Stimulated activated CD4-positive, alpha-beta T cell treated with anti-CD3 and anti-CD28 coated beads, Interleukin-15, amount 100 ng/mL, for 48 hours (primary cell): ENCODE measurements around the gene FAM234B.

Experiments
- DNase-seq, 2 donors: peaks; one replicate each; pipeline ENCODE4 v3.0.0-alpha.2; 2020; ENCODE audit warnings: low read depth in 2 of 2

FAM234B gene

DNA sequence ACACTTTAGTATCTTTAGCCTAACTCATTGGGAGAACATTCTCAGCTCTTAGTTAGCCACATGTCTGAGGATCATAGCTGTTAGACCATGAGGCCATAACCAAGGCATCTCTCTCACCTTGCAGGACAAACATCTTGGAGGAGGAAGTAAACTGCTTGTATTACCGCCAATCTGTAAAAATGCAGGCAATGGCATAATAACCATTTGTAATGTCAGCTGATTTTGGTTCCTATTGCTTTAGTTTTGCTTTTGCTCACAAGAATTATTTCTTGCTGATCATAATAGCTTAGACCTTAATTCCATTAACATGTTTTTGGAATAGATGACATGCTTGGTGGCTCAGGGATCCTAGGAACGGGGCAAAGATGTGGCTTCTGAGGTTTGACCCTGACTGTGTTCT lies 75.6 kb downstream of the FAM234B start:
- DNase-seq = no peak

DNA sequence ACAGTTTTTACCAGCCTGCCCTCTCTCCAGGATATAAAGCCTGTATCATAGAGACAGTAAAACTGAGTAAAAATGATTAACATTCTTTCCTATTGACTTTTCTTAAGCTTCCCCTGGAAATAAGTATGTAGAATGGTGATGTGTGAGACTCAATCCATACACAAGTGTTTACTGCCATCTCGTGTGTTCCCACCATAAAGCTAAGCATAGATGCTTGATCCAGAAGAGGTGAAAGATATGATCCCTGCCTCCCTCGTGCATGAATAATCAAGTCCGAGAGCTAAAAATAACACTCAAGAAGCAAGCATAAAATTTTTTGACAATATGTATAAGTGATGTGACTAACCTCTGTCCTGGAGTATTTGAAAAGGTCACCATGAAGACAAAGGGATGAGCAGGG lies 76.2 kb downstream of the FAM234B start:
- no peak for DNase-seq

DNA sequence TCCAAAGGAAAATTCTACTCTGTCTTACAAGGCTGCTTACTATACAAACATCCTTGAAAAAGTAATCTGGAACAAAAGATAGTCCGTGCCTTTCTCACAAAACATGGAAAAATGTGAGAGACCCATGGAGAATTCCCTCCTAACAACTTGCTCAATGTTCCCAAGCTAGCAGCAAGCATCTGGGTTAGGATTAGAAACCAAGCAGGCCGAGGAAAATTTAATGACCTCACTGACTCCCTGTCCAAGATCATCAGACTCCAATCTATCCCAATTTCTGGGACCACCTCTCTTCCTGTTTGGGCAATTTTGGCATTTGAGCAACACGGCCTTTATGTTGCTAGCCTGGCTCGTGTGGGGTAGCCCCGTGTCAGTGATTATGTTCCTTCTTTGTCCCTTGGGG lies 77.4 kb downstream of the FAM234B start:
- no peak for DNase-seq

DNA sequence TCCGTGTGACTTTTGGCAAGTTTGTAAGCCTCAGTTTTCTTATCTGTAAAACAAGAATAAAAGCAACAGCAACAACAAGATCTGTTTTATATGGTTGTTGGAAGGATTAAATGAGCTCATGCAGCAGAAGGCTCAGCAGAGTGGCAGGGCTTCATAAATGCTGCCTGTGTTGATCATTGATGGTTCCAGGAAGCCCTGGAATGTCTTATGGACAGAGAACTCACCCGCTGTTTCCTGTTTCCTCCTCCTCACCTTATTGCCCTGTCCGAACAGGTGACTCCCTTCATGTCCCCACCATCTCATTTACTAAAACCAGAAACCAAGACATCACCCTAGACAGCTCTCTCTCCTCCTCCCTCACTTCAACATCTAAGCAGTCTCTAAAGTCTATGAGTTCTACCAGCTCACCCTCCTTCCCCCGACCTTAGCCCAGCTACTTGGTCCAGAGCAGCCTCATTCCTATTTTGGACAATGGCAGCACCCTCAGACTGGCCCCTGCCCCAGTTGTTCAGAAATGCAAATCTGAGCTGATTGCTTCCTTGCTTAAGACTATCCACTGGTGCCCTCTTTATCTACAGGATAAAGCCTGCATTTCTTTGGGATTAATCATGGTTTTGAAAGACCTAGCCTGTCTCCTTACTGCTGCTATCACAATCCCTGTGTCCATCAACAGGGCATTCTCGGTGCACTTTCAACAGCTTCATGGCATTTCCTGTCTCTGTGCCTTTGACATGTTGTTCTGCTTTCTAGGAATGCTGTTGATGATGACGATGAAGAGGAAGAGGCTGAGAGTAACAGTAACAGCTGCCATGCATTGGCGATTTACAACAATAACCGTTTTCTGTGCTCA lies 80.7 kb downstream of the FAM234B start:
- no peak for DNase-seq

DNA sequence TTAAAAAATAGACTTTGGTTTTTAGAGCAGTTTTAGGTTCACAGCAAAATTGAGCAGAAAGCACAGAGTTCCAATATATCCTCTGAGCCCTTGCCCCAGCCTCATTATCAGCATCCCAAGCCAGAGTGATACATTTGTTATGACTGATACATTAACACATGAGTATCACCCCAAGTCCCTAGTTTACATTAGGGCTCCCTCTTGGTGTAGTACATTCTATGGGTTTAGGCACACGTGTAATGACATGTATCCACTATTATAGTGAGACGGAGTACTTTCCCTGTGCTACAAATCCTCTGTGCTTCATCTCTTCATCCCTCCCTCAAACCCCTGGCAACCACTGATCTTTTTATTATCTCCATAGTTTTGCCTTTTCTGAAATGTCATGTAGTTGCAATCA lies 81.8 kb downstream of the FAM234B start:
- DNase-seq = no peak

DNA sequence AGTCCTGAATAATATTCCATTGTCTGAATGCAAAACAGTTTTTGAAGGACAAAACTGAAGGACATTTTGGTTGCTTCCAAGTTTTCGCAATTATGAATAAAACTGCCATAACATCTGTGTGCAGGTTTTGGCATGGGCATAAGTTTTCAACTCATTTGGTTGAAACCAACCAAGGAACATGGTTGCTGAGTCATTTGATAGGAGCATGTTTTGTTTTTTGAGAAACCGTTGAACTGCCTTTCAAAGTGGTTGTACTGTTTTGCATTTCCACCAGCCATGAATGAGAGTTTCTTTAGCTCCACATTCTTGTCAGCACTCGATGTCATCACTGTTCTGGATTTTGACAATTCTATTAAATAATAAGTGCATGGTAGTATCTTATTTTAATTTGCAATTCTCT lies 82.3 kb downstream of the FAM234B start:
- DNase-seq = no peak

DNA sequence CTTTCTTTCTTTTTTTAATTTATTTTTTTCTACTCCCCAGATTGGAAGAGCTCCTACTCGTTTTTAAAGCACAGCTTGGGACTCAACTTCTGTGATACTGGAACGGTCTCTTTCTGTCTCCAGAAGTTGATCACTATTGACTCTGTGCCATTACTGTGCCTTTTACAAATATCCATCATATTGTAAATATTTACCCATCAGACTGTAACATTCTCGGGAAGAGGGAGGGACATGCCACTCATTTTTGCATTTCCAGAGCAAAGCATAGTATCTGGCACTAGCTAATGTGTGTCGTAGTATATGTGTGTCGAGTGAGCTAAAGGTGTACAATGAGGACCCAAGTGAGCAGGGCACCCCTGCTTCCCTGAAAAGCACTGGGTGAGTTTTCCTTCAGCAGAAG lies 83.3 kb downstream of the FAM234B start:
- no peak for DNase-seq

DNA sequence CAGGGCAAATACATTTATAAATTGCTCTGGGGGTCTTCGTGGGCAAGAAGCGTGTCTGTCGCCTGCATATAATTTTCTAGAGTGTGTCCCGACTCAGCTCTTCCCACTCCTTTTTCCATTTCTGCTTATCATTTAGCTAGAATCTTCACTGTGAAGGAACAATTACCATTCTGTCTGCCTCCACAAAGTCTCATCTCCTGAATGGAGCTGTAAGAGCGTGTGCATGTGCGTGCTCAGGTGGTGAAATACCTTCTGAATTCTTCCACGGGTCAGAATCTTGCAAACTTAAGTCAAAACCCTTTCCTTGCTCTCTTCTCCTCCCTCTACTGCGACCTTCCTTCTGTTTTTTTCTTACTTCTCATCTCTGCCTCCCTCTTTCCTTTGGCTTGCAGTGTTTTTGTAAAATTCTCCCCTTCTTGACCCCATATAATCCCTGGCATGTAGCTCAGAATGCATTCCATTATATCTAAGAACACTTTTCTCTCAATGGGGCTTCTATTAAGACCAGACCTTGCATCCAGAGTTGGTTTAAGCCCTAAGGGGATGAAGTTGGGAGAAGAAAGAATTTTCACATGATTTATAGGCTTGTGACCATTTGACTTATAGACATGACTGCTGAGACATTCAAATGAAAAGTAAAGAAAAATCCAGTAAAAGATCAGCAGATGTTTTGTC lies 84.2 kb downstream of the FAM234B start:
- no peak for DNase-seq

DNA sequence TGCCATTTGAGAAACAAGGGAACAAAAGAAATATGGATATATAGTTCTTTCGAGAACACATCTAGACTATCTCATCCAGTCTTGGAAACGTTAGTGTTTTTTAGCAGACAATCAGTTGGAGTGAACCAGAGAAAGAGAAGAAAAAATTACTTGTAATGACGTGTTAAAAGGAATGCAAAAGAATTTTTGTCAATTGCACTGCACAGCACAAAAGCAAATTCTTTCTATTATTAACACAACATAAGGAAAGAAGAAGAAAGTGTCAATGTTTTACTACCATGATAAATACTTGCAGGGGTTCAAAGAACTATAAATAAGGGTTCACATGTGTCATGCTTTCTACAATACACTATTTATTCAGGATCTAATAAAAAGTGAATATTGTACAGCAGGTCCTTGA lies 86.8 kb downstream of the FAM234B start:
- DNase-seq = no peak
